Mesenchymal stem cell (in vitro differentiated cells and primary cell): ENCODE data around the gene THEM4.

Source experiments
- DNase-seq: peaks from one replicate; pipeline ENCODE4 v3.0.0-alpha.2; 2013
- H2AFZ ChIP-seq: one replicate; pipeline ENCODE4 v1.6.1; 2013; ENCODE audit warnings: low read depth, mild to moderate bottlenecking, control low read depth, inconsistent platforms, low read length, moderate library complexity
- H2AK5ac ChIP-seq: 2 replicates; pipeline ENCODE4 v1.6.1; 2013; ENCODE audit warnings: low read length, moderate library complexity, mild to moderate bottlenecking, inconsistent platforms; ENCODE audit not compliant: severe bottlenecking
- H2BK120ac ChIP-seq: one replicate; pipeline ENCODE4 v1.6.1; 2013; ENCODE audit warnings: low read depth, mild to moderate bottlenecking, inconsistent platforms, low read length, moderate library complexity
- H2BK12ac ChIP-seq, 2 experiments: one replicate each; pipeline ENCODE4 v1.6.1; 2013; ENCODE audit warnings: inconsistent platforms in 2 of 2, low read length in 2 of 2, mild to moderate bottlenecking in 2 of 2, moderate library complexity in 2 of 2, control low read depth in 1 of 2
- H2BK15ac ChIP-seq: one replicate; pipeline ENCODE4 v1.6.1; 2013; ENCODE audit warnings: mild to moderate bottlenecking, low read depth, inconsistent platforms; ENCODE audit not compliant: poor library complexity, severe bottlenecking
- H2BK5ac ChIP-seq: 2 replicates; pipeline ENCODE4 v1.6.1; 2013; ENCODE audit warnings: low read depth, mild to moderate bottlenecking, low read length, control low read depth, inconsistent platforms; ENCODE audit not compliant: poor library complexity, severe bottlenecking
- H3K14ac ChIP-seq, 2 experiments: one replicate each; pipeline ENCODE4 v1.6.1; 2013; ENCODE audit warnings: inconsistent platforms in 2 of 2, low read length in 2 of 2, control low read depth in 1 of 2, mild to moderate bottlenecking in 1 of 2, moderate library complexity in 1 of 2
- H3K18ac ChIP-seq, 2 experiments: one replicate each; pipeline ENCODE4 v1.6.1; 2013; ENCODE audit warnings: inconsistent platforms in 2 of 2, low read length in 2 of 2, control low read depth in 1 of 2, low read depth in 1 of 2, mild to moderate bottlenecking in 1 of 2
- H3K23ac ChIP-seq, 2 experiments: one replicate each; pipeline ENCODE4 v1.6.1; 2013; ENCODE audit warnings: inconsistent platforms in 2 of 2, low read length in 2 of 2, mild to moderate bottlenecking in 2 of 2, moderate library complexity in 2 of 2, control low read depth in 1 of 2
- H3K27ac ChIP-seq: 2 replicates; pipeline ENCODE4 v1.5.1; 2013; ENCODE audit warnings: mild to moderate bottlenecking, moderate library complexity, low read length, control low read depth, inconsistent platforms; ENCODE audit not compliant: poor library complexity, severe bottlenecking
- H3K27me3 ChIP-seq, 2 experiments: 2 replicates each; pipeline versions ENCODE4 v1.6.1 to v1.7.0; 2013; ENCODE audit warnings: low read length in 2 of 2, mild to moderate bottlenecking in 2 of 2, moderate library complexity in 2 of 2, control low read depth in 1 of 2, inconsistent platforms in 1 of 2; ENCODE audit not compliant: control insufficient read depth in 1 of 2, insufficient read depth in 1 of 2
- H3K36me3 ChIP-seq, 2 experiments: 2 replicates each; pipeline versions ENCODE4 v1.6.1 to v1.7.0; 2013; ENCODE audit warnings: low read length in 2 of 2, control low read depth in 1 of 2, inconsistent platforms in 1 of 2, low read depth in 1 of 2, mild to moderate bottlenecking in 1 of 2; ENCODE audit not compliant: insufficient read depth in 2 of 2, control insufficient read depth in 1 of 2
- H3K4ac ChIP-seq, 2 experiments: one replicate each; pipeline ENCODE4 v1.6.1; 2013; ENCODE audit warnings: inconsistent platforms in 2 of 2, low read length in 2 of 2, mild to moderate bottlenecking in 2 of 2, moderate library complexity in 2 of 2, control low read depth in 1 of 2, low read depth in 1 of 2
- H3K4me1 ChIP-seq: 2 replicates; pipeline ENCODE4 v1.6.1; 2013; ENCODE audit warnings: low read depth, low read length, control low read depth; ENCODE audit not compliant: control insufficient read depth, insufficient read depth
- H3K4me2 ChIP-seq: 2 replicates; pipeline ENCODE4 v1.6.1; 2013; ENCODE audit warnings: low read length, mild to moderate bottlenecking, inconsistent platforms; ENCODE audit not compliant: poor library complexity, severe bottlenecking
- H3K4me3 ChIP-seq, 2 experiments: 2 replicates each; pipeline versions ENCODE4 v1.5.1 to v1.7.0; 2013; ENCODE audit warnings: low read length in 2 of 2, mild to moderate bottlenecking in 2 of 2, control low read depth in 1 of 2, low read depth in 1 of 2; ENCODE audit not compliant: insufficient read depth in 1 of 2
- H3K79me1 ChIP-seq: replicated peaks from 2 replicates; pipeline ENCODE4 v1.6.1; 2013; ENCODE audit warnings: mild to moderate bottlenecking, control low read depth, low read length, inconsistent platforms; ENCODE audit not compliant: poor library complexity, severe bottlenecking
- H3K9ac ChIP-seq: 2 replicates; pipeline ENCODE4 v1.7.0; 2013; ENCODE audit warnings: mild to moderate bottlenecking, low read length, moderate library complexity
- H3K9me3 ChIP-seq: 2 replicates; pipeline ENCODE4 v1.7.0; 2013; ENCODE audit warnings: mild to moderate bottlenecking, low read length; ENCODE audit not compliant: control insufficient read depth
- H4K8ac ChIP-seq: one replicate; pipeline ENCODE4 v1.6.1; 2013; ENCODE audit warnings: inconsistent platforms, mild to moderate bottlenecking, low read length, moderate library complexity
- H4K91ac ChIP-seq: one replicate; pipeline ENCODE4 v1.6.1; 2013; ENCODE audit warnings: mild to moderate bottlenecking, low read length, inconsistent platforms
- WGBS: methylation state at CpG from one replicate; pipeline ENCODE4 v1.1.7; 2013; ENCODE audit warnings: mixed read lengths; 5-methylcytosine and 5-hydroxymethylcytosine counted together

The THEM4 gene

DNA sequence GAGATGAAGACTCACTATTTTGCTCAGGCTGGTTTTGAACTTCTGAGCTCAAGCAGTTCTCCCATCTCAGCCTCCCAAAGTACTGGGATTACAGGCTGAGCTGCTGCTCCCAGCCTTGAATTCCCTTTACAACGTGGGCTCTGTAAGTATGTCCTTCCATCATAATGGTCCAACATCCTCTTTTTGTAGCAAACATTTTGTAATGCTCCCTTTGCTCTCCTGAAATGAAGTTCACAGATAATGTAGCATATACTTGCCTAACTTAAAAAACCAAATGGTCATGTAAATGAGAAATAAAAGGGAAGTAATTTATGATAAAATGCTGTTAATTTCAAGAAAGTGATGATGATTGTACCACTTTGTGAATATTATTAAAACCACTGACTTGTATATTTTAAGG, 30.5 kb upstream of the THEM4 start:
- H2BK15ac ChIP-seq, result no peak overlapping the region
- H3K9ac ChIP-seq, result no peak overlapping the region
- H3K14ac ChIP-seq, result no peak overlapping the region
- no peak overlapping the region for H3K4ac ChIP-seq
- H3K79me1 ChIP-seq, result no peaks in the 10 kb centered on the region
- H3K9me3 ChIP-seq, result no peaks in the 10 kb centered on the region
- 85% methylated on average over 1 of the region's 1 CpG for WGBS
- no peak overlapping the region for H2BK120ac ChIP-seq
- no peaks in the 10 kb centered on the region for H3K27me3 ChIP-seq
- H3K27ac ChIP-seq, result no peak overlapping the region
- no peak overlapping the region for H2BK5ac ChIP-seq
- no peak overlapping the region for H3K4me2 ChIP-seq
- H3K36me3 ChIP-seq, result no peaks in the 10 kb centered on the region
- no peak overlapping the region for H3K18ac ChIP-seq
- H2AK5ac ChIP-seq, result no peak overlapping the region
- no peak overlapping the region for H3K23ac ChIP-seq
- H4K91ac ChIP-seq, result no peak overlapping the region
- DNase-seq, result no peak
- H3K4me1 ChIP-seq, result peaks cover 13% of the 10 kb centered on the region
- no peak overlapping the region for H3K4me3 ChIP-seq
- H2BK12ac ChIP-seq, result no peak overlapping the region
- no peak overlapping the region for H4K8ac ChIP-seq
- H2AFZ ChIP-seq, result no peak overlapping the region

DNA sequence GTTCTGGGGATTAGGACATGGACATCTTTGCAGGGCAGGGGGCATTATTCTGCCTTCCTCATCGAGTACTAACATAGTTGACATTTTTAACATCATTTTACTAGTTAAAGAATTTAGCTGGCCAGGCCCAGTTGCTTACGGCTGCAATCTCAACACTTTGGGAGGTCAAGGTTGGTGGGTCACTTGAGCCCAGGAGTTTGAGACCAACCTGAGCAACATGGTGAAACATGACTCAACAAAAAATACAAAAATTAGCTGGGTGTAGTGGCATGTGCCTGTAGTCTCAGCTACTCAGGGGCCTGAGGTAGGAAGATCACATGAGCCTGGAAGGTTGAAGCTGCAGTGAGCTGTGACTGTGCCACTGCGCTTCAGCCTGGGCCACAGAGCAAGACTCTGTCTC, 29.8 kb upstream of the THEM4 start:
- no peaks in the 10 kb centered on the region for H3K27me3 ChIP-seq
- H2BK12ac ChIP-seq, result no peak overlapping the region
- H4K8ac ChIP-seq, result no peak overlapping the region
- no peak overlapping the region for H2BK120ac ChIP-seq
- H3K27ac ChIP-seq, result no peak overlapping the region
- no peak overlapping the region for H2AFZ ChIP-seq
- H3K36me3 ChIP-seq, result no peaks in the 10 kb centered on the region
- H2BK15ac ChIP-seq, result no peak overlapping the region
- H3K4me3 ChIP-seq, result no peak overlapping the region
- H3K79me1 ChIP-seq, result no peaks in the 10 kb centered on the region
- no peak overlapping the region for H3K23ac ChIP-seq
- H3K9me3 ChIP-seq, result no peaks in the 10 kb centered on the region
- H3K18ac ChIP-seq, result no peak overlapping the region
- no peak overlapping the region for H3K14ac ChIP-seq
- H3K4me2 ChIP-seq, result no peak overlapping the region
- H3K9ac ChIP-seq, result no peak overlapping the region
- H2AK5ac ChIP-seq, result no peak overlapping the region
- DNase-seq, result no peak
- peaks cover 10% of the 10 kb centered on the region for H3K4me1 ChIP-seq
- no peak overlapping the region for H3K4ac ChIP-seq
- WGBS, result 92% methylated on average over 2 of the region's 3 CpGs
- no peak overlapping the region for H2BK5ac ChIP-seq
- no peak overlapping the region for H4K91ac ChIP-seq

DNA sequence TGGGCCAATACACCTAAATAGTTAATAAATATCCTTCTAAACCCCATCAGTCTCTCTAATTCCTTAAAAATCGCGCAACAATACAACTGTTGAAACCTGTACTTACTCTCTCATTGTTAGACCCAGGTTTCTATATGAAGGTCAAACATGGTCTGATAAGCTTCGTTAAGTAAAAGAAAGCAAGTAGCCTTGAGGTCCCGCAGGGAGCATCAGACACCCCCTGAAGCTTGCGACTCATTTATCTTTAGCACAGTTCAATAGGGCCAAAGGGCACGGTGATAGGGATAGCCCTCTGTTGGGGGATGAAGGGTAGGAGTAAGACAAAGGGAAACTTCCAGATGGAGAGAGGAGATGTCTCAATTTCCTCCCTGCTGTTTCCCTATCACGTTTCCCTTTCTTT, 27.3 kb upstream of the THEM4 start:
- Histone ChIP-seq H2BK12ac (no peak overlapping the region), H3K4me3 (no peak overlapping the region), H3K36me3 (no peaks in the 10 kb centered on the region), H2BK120ac (no peak overlapping the region), H4K91ac (no peak overlapping the region), H3K9me3 (no peaks in the 10 kb centered on the region), H3K4me2 (peak overlapping the region; percentile 47), H3K23ac (no peak overlapping the region), H3K9ac (peak overlapping the region; percentile 69), H3K79me1 (no peaks in the 10 kb centered on the region), H3K14ac (no peak overlapping the region), H2BK15ac (no peak overlapping the region), H3K4me1 (peaks cover 6% of the 10 kb centered on the region), H3K27ac (no peak overlapping the region), H3K18ac (peak overlapping the region in 1 of 2 experiments; percentile 43), H4K8ac (no peak overlapping the region), H2AFZ (peak overlapping the region; percentile 82), H2AK5ac (no peak overlapping the region), H2BK5ac (peak overlapping the region; percentile 44), H3K4ac (peak overlapping the region in 1 of 2 experiments; percentile 28), H3K27me3 (no peaks in the 10 kb centered on the region)
- 61% methylated on average over 4 of the region's 7 CpGs for WGBS
- no peak for DNase-seq

DNA sequence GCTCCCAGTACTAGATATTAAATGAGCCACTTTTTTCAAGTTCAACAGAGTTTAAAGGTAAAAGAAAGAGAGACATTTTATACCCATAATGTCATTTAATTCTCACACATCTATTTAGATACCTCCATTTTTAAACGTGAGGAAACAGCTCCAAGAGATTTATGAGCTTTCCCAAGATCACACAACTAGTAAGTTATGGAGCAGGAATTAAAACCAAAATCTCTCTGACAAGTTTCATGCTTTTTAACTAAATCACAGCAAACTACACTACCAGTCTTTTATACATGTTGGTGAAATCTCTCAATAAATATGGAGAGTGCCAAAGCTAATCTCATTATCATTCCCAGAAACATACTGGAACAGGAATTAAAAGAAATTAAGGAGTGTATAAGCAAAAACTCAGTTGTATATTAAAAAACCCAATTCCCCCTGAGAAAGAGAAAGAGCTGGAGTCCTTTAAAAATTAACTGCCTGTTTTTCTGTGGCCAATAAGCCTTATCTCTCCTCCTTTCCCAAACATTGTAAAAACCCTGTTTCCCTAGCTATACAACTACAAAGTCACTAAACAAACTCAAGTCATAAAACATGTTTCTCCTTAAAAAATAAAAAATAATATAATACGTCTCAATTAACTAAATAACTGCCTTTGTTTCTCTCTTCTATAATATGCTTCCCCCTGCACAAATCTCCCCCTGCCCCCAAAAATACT, 26.7 kb upstream of the THEM4 start:
- no peak overlapping the region for H3K23ac ChIP-seq
- 47% methylated on average over 2 of the region's 2 CpGs for WGBS
- no peak overlapping the region for H2BK5ac ChIP-seq
- H2BK15ac ChIP-seq, result no peak overlapping the region
- peaks cover 6% of the 10 kb centered on the region for H3K4me1 ChIP-seq
- H2AFZ ChIP-seq, result no peak overlapping the region
- H3K14ac ChIP-seq, result no peak overlapping the region
- H3K4ac ChIP-seq, result no peak overlapping the region
- H3K4me2 ChIP-seq, result no peak overlapping the region
- H4K91ac ChIP-seq, result no peak overlapping the region
- peak overlapping the region; percentile 69 for H3K9ac ChIP-seq
- H2AK5ac ChIP-seq, result no peak overlapping the region
- H2BK120ac ChIP-seq, result no peak overlapping the region
- no peaks in the 10 kb centered on the region for H3K9me3 ChIP-seq
- no peaks in the 10 kb centered on the region for H3K79me1 ChIP-seq
- H3K27me3 ChIP-seq, result no peaks in the 10 kb centered on the region
- no peak overlapping the region for H3K4me3 ChIP-seq
- no peak overlapping the region for H3K18ac ChIP-seq
- no peak overlapping the region for H4K8ac ChIP-seq
- H3K36me3 ChIP-seq, result no peaks in the 10 kb centered on the region
- no peak overlapping the region for H2BK12ac ChIP-seq
- no peak for DNase-seq
- peak overlapping the region; percentile 17 for H3K27ac ChIP-seq
